ENCODE results near the gene FBF1.

The FBF1 gene

GRCh38 chr17:75900691-75901533 lies 39.9 kb downstream of the FBF1 start:
- DNase-seq (ENCODE audit: low read depth, low spot score), result no peak
- no peak for TF ChIP-seq CTCF (IDR thresholded peaks at IDR 0.05; ENCODE audit: insufficient read depth, low read length, missing control alignments)
- H3K4me3 ChIP-seq (ENCODE audit: low read depth, low read length), result no peak overlapping the region
- ChIA-PET POLR2A (no interaction called here), CTCF (interaction anchor here (0.6 kb wide), 1 partner anchor 469 kb away, joined by 3 read pairs; no protein-coding TSS in a partner anchor)

GRCh38 chr17:75899767-75900468 lies 40.9 kb downstream of the FBF1 start:
- CTCF ChIA-PET, result interaction anchor here (0.9 to 1.1 kb wide), 3 partner anchors 10 to 380 kb away, joined by 3 read pairs; no protein-coding TSS in a partner anchor
- H3K4me3 ChIP-seq (ENCODE audit: low read depth, low read length), result no peak overlapping the region
- TF ChIP-seq CTCF (IDR thresholded peaks at IDR 0.05; ENCODE audit: insufficient read depth, low read length, missing control alignments), result no peak
- POLR2A ChIA-PET, result interaction anchor here (1.2 kb wide), 1 partner anchor 120 kb away, joined by 3 read pairs; no protein-coding TSS in a partner anchor
- DNase-seq (ENCODE audit: low read depth, low spot score), result no peak

- POLR2A ChIA-PET, result interaction anchor here (1.2 kb wide), 1 partner anchor 119 kb away, joined by 3 read pairs; no protein-coding TSS in a partner anchor
- TF ChIP-seq CTCF (IDR thresholded peaks at IDR 0.05; ENCODE audit: insufficient read depth, low read length, missing control alignments), result no peak
- DNase-seq (ENCODE audit: low read depth, low spot score), result no peak
- CTCF ChIA-PET, result interaction anchor here (0.9 to 1.9 kb wide), 5 partner anchors 11 to 380 kb away, joined by 3 to 5 read pairs (median 3); no protein-coding TSS in a partner anchor
- no peak overlapping the region for H3K4me3 ChIP-seq (ENCODE audit: low read depth, low read length)
These were observed 41.5 kb downstream of the FBF1 start for GRCh38 chr17:75899353-75899752.

- ChIA-PET CTCF (interaction anchor here (0.8 to 4.3 kb wide), 5 partner anchors 11 to 116 kb away, joined by 3 to 28 read pairs (median 4); partner anchors contain the start of gene TRIM47), POLR2A (interaction anchor here (1.2 kb wide), 1 partner anchor 118 kb away, joined by 3 read pairs; no protein-coding TSS in a partner anchor)
- no peak overlapping the region for H3K4me3 ChIP-seq (ENCODE audit: low read depth, low read length)
- no peak for TF ChIP-seq CTCF (IDR thresholded peaks at IDR 0.05; ENCODE audit: insufficient read depth, low read length, missing control alignments)
- no peak for DNase-seq (ENCODE audit: low read depth, low spot score)
These were observed 42.1 kb downstream of the FBF1 start for GRCh38 chr17:75898791-75899190.

GRCh38 chr17:75898065-75898464 lies 42.8 kb downstream of the FBF1 start:
- POLR2A ChIA-PET, result interaction anchor here (2.9 kb wide), 1 partner anchor 15 kb away, joined by 8 read pairs; no protein-coding TSS in a partner anchor
- no peak for TF ChIP-seq CTCF (IDR thresholded peaks at IDR 0.05; ENCODE audit: insufficient read depth, low read length, missing control alignments)

More at GRCh38 chr17:75898065-75898464, 42.8 kb downstream of the FBF1 start:
- CTCF ChIA-PET, result interaction anchor here (0.8 to 4.3 kb wide), 7 partner anchors 12 to 133 kb away, joined by 3 to 28 read pairs (median 5); partner anchors contain the start of genes GALK1 and TRIM47
- H3K4me3 ChIP-seq (ENCODE audit: low read depth, low read length), result no peak overlapping the region
- no peak for DNase-seq (ENCODE audit: low read depth, low spot score)
